H9 (cell line): ENCODE results near the gene CCNY. TPM values are rescaled to one million over a fixed set of nuclear protein-coding genes. Genes with fewer than 3 reads are reported as not detected.

Source experiments
- DNase-seq: peaks from one replicate; pipeline ENCODE4 v3.0.0-alpha.2; 2017
- H2AFZ ChIP-seq: one replicate; pipeline ENCODE4 v1.6.1; 2013; ENCODE audit warnings: mild to moderate bottlenecking, low read length, control low read depth, moderate library complexity
- H2AK5ac ChIP-seq: 2 replicates; pipeline ENCODE4 v1.6.1; 2013; ENCODE audit warnings: low read length, control low read depth, mixed read lengths; ENCODE audit not compliant: insufficient read length
- H2BK120ac ChIP-seq: one replicate; pipeline ENCODE4 v1.6.1; 2013; ENCODE audit warnings: low read depth, mild to moderate bottlenecking, low read length, control low read depth, inconsistent platforms; ENCODE audit not compliant: poor library complexity, severe bottlenecking
- H2BK12ac ChIP-seq: 2 replicates; pipeline ENCODE4 v1.6.1; 2013; ENCODE audit warnings: low read length, control low read depth, mixed read lengths, low read depth; ENCODE audit not compliant: insufficient read length
- H2BK15ac ChIP-seq: 2 replicates; pipeline ENCODE4 v1.6.1; 2013; ENCODE audit warnings: low read depth, low read length, control low read depth
- H2BK20ac ChIP-seq: one replicate; pipeline ENCODE4 v1.6.1; 2013; ENCODE audit warnings: low read depth, mild to moderate bottlenecking, low read length, control low read depth, inconsistent platforms; ENCODE audit not compliant: poor library complexity, severe bottlenecking
- H2BK5ac ChIP-seq: 2 replicates; pipeline ENCODE4 v1.6.1; 2013; ENCODE audit warnings: low read length, control low read depth, mixed read lengths; ENCODE audit not compliant: insufficient read length
- H3K14ac ChIP-seq: 2 replicates; pipeline ENCODE4 v1.6.1; 2013; ENCODE audit warnings: low read length, control low read depth; ENCODE audit not compliant: insufficient read depth
- H3K18ac ChIP-seq: 2 replicates; pipeline ENCODE4 v1.6.1; 2013; ENCODE audit warnings: low read depth, mild to moderate bottlenecking, mixed read lengths, low read length, control low read depth; ENCODE audit not compliant: insufficient read length
- H3K23ac ChIP-seq: 2 replicates; pipeline ENCODE4 v1.6.1; 2013; ENCODE audit warnings: low read length, control low read depth, mixed read lengths, low read depth; ENCODE audit not compliant: insufficient read length
- H3K23me2 ChIP-seq: 2 replicates; pipeline ENCODE4 v1.6.1; 2013; ENCODE audit warnings: low read depth, mild to moderate bottlenecking, mixed read lengths, low read length, control low read depth; ENCODE audit not compliant: insufficient read length, poor library complexity, severe bottlenecking
- H3K27ac ChIP-seq: 2 replicates; pipeline ENCODE4 v1.5.1; 2013; ENCODE audit warnings: low read length, control low read depth, mixed read lengths, low read depth; ENCODE audit not compliant: insufficient read length
- H3K27me3 ChIP-seq: 2 replicates; pipeline ENCODE4 v1.6.1; 2013; ENCODE audit warnings: low read length, control low read depth, inconsistent platforms; ENCODE audit not compliant: insufficient read depth
- H3K4ac ChIP-seq: 2 replicates; pipeline ENCODE4 v1.6.1; 2013; ENCODE audit warnings: low read depth, mild to moderate bottlenecking, control low read depth, inconsistent platforms, low read length, moderate library complexity
- H3K4me1 ChIP-seq: 2 replicates; pipeline ENCODE4 v1.6.1; 2013; ENCODE audit warnings: low read length, control low read depth, inconsistent platforms; ENCODE audit not compliant: insufficient read depth
- H3K4me2 ChIP-seq: 2 replicates; pipeline ENCODE4 v1.6.1; 2013; ENCODE audit warnings: low read length, control low read depth, mixed read lengths; ENCODE audit not compliant: insufficient read length, insufficient read depth
- H3K56ac ChIP-seq: 2 replicates; pipeline ENCODE4 v1.6.1; 2013; ENCODE audit warnings: low read depth, mild to moderate bottlenecking, mixed read lengths, low read length, control low read depth; ENCODE audit not compliant: insufficient read length
- H3K79me1 ChIP-seq: 2 replicates; pipeline ENCODE4 v1.6.1; 2013; ENCODE audit warnings: low read depth, mild to moderate bottlenecking, moderate library complexity, low read length, control low read depth, inconsistent platforms; ENCODE audit not compliant: insufficient read depth, poor library complexity, severe bottlenecking
- H3K79me2 ChIP-seq: 2 replicates; pipeline ENCODE4 v1.6.1; 2013; ENCODE audit warnings: low read length, control low read depth, inconsistent platforms; ENCODE audit not compliant: insufficient read depth
- H3K9ac ChIP-seq: 2 replicates; pipeline ENCODE4 v1.6.1; 2013; ENCODE audit warnings: low read length, control low read depth, mixed read lengths; ENCODE audit not compliant: insufficient read length; ENCODE audit errors: extremely low read depth
- H3K9me3 ChIP-seq: one replicate; pipeline ENCODE4 v1.6.1; 2013; ENCODE audit warnings: low read depth, low read length, inconsistent platforms; ENCODE audit not compliant: control insufficient read depth
- H3T11ph ChIP-seq: one replicate; pipeline ENCODE4 v1.6.1; 2013; ENCODE audit warnings: mild to moderate bottlenecking, low read length, control low read depth, inconsistent platforms
- H4K20me1 ChIP-seq: one replicate; pipeline ENCODE4 v1.6.1; 2013; ENCODE audit not compliant: control insufficient read depth, insufficient read length, insufficient read depth
- H4K5ac ChIP-seq: 2 replicates; pipeline ENCODE4 v1.6.1; 2013; ENCODE audit warnings: low read depth, mild to moderate bottlenecking, mixed read lengths, low read length, control low read depth; ENCODE audit not compliant: insufficient read length
- H4K8ac ChIP-seq: replicated peaks from 2 replicates; pipeline ENCODE4 v1.6.1; 2013; ENCODE audit warnings: low read length, control low read depth, mixed read lengths, low read depth; ENCODE audit not compliant: insufficient read length
- H4K91ac ChIP-seq: 2 replicates; pipeline ENCODE4 v1.6.1; 2013; ENCODE audit warnings: low read depth, mild to moderate bottlenecking, moderate library complexity, mixed read lengths, low read length, control low read depth; ENCODE audit not compliant: insufficient read length
- H3K27ac Mint-ChIP-seq, 3 experiments: 2 replicates in 2 of 3; 3 replicates in 1 of 3; pipeline ENCODE4 v1.8.0; 2020 to 2021; ENCODE audit warnings: mixed read lengths in 3 of 3, mild to moderate bottlenecking in 1 of 3, moderate library complexity in 1 of 3
- H3K27me3 Mint-ChIP-seq: 2 replicates; pipeline ENCODE4 v1.8.0; 2021; ENCODE audit warnings: low read depth, mild to moderate bottlenecking, moderate library complexity, mixed read lengths
- H3K36me3 Mint-ChIP-seq, 3 experiments: 2 replicates in 2 of 3; 3 replicates in 1 of 3; pipeline ENCODE4 v1.8.0; 2020 to 2021; ENCODE audit warnings: low read depth in 3 of 3, mixed read lengths in 3 of 3; ENCODE audit not compliant: insufficient read depth in 1 of 3
- H3K4me1 Mint-ChIP-seq, 2 experiments: 2 replicates each; pipeline ENCODE4 v1.8.0; 2020; ENCODE audit warnings: mixed read lengths in 2 of 2
- H3K4me3 Mint-ChIP-seq, 2 experiments: 2 replicates in 1 of 2; 3 replicates in 1 of 2; pipeline ENCODE4 v1.8.0; 2020 to 2021; ENCODE audit warnings: mild to moderate bottlenecking in 2 of 2, mixed read lengths in 2 of 2, moderate library complexity in 1 of 2
- H3K9me3 Mint-ChIP-seq, 2 experiments: 2 replicates in 1 of 2; 3 replicates in 1 of 2; pipeline ENCODE4 v1.8.0; 2020; ENCODE audit warnings: mild to moderate bottlenecking in 2 of 2, mixed read lengths in 2 of 2, moderate library complexity in 1 of 2
- WGBS: extraction: QIAGEN DNeasy Blood & Tissue Kit; methylation state at CpG from one replicate; pipeline ENCODE4 v1.1.7; 2013; ENCODE audit warnings: missing lambda C conversion rate, low lambda C conversion rate, mixed read lengths; ENCODE audit not compliant: insufficient read length; ENCODE audit errors: extremely low coverage; 5-methylcytosine and 5-hydroxymethylcytosine counted together
- total RNA-seq: library from RNA; stranded (reverse); gene quantifications from 2 replicates; pipeline ENCODE4 v1.2.1, GENCODE V29; 2021
- TF ChIP-seq, protein P1 (sequence below): fragments of 200-600 bp; sonication (generic); conservative IDR thresholded peaks from 3 replicates; pipeline ENCODE4 v1.8.0; 2021; ENCODE audit warnings: antibody characterized with exemption, mild to moderate bottlenecking

The CCNY gene
- total RNA-seq, 1 experiment from 2014 or later = 62.1 TPM

DNA sequence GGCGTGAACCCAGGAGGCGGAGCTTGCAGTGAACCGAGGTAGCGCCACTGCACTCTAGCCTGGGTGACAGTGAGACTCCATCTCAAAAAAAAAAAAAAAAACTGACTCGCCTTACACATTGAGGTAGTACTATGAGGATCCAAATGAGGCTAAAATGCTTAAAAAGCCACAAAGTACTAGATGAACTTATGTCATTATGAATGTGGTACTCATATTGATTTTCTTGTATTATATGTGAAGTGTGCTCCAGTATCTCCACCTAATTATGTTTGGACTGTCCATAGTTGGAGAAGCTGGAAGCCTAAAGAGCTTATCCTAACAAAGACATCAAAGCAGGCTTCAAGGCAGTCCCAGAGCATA, 9.1 kb downstream of the CCNY start:
- Histone ChIP-seq H3K56ac (no peak overlapping the region), H3K4me1 (peaks cover 3% of the 10 kb centered on the region), H4K91ac (no peak overlapping the region), H2BK20ac (no peak overlapping the region), H3K9me3 (no peaks in the 10 kb centered on the region), H3K79me1 (no peaks in the 10 kb centered on the region), H3T11ph (no peak overlapping the region), H3K4me2 (no peak overlapping the region), H3K27ac (no peak overlapping the region), H3K23me2 (no peaks in the 10 kb centered on the region), H4K20me1 (no peaks in the 10 kb centered on the region), H3K79me2 (peaks cover 33% of the 10 kb centered on the region), H4K8ac (no peak overlapping the region), H2AK5ac (no peak overlapping the region), H3K9ac (no peak overlapping the region), H4K5ac (no peak overlapping the region), H3K23ac (no peak overlapping the region), H3K14ac (no peak overlapping the region), H2BK120ac (no peak overlapping the region), H3K4ac (no peak overlapping the region), H2BK12ac (no peak overlapping the region), H2BK5ac (no peak overlapping the region), H2AFZ (no peak overlapping the region), H3K18ac (no peak overlapping the region), H2BK15ac (no peak overlapping the region), H3K27me3 (no peaks in the 10 kb centered on the region)
- no peak for DNase-seq
- no CpG with 5 or more reads among the region's 5 CpGs for WGBS
- TF ChIP-seq, protein P1, sequence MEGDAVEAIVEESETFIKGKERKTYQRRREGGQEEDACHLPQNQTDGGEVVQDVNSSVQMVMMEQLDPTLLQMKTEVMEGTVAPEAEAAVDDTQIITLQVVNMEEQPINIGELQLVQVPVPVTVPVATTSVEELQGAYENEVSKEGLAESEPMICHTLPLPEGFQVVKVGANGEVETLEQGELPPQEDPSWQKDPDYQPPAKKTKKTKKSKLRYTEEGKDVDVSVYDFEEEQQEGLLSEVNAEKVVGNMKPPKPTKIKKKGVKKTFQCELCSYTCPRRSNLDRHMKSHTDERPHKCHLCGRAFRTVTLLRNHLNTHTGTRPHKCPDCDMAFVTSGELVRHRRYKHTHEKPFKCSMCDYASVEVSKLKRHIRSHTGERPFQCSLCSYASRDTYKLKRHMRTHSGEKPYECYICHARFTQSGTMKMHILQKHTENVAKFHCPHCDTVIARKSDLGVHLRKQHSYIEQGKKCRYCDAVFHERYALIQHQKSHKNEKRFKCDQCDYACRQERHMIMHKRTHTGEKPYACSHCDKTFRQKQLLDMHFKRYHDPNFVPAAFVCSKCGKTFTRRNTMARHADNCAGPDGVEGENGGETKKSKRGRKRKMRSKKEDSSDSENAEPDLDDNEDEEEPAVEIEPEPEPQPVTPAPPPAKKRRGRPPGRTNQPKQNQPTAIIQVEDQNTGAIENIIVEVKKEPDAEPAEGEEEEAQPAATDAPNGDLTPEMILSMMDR = no peak
- Mint-ChIP-seq H3K9me3 (no peaks in the 10 kb centered on the region), H3K27ac (no peak overlapping the region; a peak in 1 of 7 replicates), H3K36me3 (no peaks in the 10 kb centered on the region), H3K4me3 (no peak overlapping the region), H3K27me3 (no peaks in the 10 kb centered on the region), H3K4me1 (peaks cover 32 to 33% of the 10 kb centered on the region in 2 experiments)
